OCI-LY7 (cell line): ENCODE results near the gene GOLM1. TPM values are rescaled to one million over a fixed set of nuclear protein-coding genes. Genes with fewer than 3 reads are reported as not detected.

Experiments
- BruUV-seq: library from RNA; stranded (reverse); fragments of 400-500 nt; replicated peaks from 2 replicates; lab custom pipeline; 2021; lab: Mats Ljungman, UMichigan
- CTCF ChIA-PET: fragments of 300-600 bp; sonication (Branson Sonifier 250); formaldehyde crosslinking; loops from one replicate; lab custom pipeline; 2022; ENCODE audit warnings: antibody characterized with exemption; ENCODE audit not compliant: unreplicated experiment; lab: Charles Lee
- POLR2A ChIA-PET: fragments of 300-600 bp; sonication (Branson Sonifier 250); formaldehyde crosslinking; loops from one replicate; lab custom pipeline; 2022; ENCODE audit warnings: antibody characterized with exemption; lab: Charles Lee
- DNase-seq: peaks from one replicate; pipeline ENCODE4 v3.0.0-alpha.2; 2015; ENCODE audit warnings: low spot score
- H2AFZ ChIP-seq: fragments of 200-600 bp; sonication (generic), shearing (Covaris generic); 2 replicates; pipeline ENCODE4 v1.6.1; 2014; ENCODE audit warnings: mild to moderate bottlenecking, antibody characterized with exemption, low read length, moderate library complexity
- H3K27ac ChIP-seq: fragments of 200-600 bp; sonication (generic); 2 replicates; pipeline ENCODE4 v1.5.1; 2014; ENCODE audit warnings: mixed run types, low read depth, mild to moderate bottlenecking, moderate library complexity, low read length, inconsistent platforms; ENCODE audit not compliant: poor library complexity, severe bottlenecking
- H3K36me3 ChIP-seq: fragments of 200-600 bp; sonication (generic); 2 replicates; pipeline ENCODE4 v1.6.1; 2014; ENCODE audit warnings: mild to moderate bottlenecking, antibody characterized with exemption, low read length, moderate library complexity, mixed read lengths; ENCODE audit not compliant: insufficient read depth
- H3K4me1 ChIP-seq: fragments of 200-600 bp; sonication (generic); 2 replicates; pipeline ENCODE4 v1.5.1; 2014; ENCODE audit warnings: mild to moderate bottlenecking, low read length; ENCODE audit not compliant: insufficient read depth, poor library complexity, severe bottlenecking
- H3K4me2 ChIP-seq: fragments of 200-600 bp; sonication (generic); 2 replicates; pipeline ENCODE4 v1.6.1; 2014; ENCODE audit warnings: mild to moderate bottlenecking, low read length
- H3K4me3 ChIP-seq: fragments of 200-600 bp; sonication (generic); 2 replicates; pipeline ENCODE4 v1.5.1; 2014; ENCODE audit warnings: mild to moderate bottlenecking, low read depth, low read length; ENCODE audit not compliant: poor library complexity, severe bottlenecking
- H3K79me2 ChIP-seq: fragments of 200-600 bp; sonication (generic); 2 replicates; pipeline ENCODE4 v1.6.1; 2016; ENCODE audit warnings: low read depth, mild to moderate bottlenecking, low read length, moderate library complexity, mixed read lengths; ENCODE audit not compliant: insufficient read depth
- H3K9me2 ChIP-seq: fragments of 200-600 bp; sonication (generic); 2 replicates; pipeline ENCODE4 v1.6.1; 2016; ENCODE audit warnings: mild to moderate bottlenecking, low read length, mixed read lengths; ENCODE audit not compliant: insufficient read depth
- H3K9me3 ChIP-seq: fragments of 200-600 bp; sonication (generic); 2 replicates; pipeline ENCODE4 v1.6.1; 2014; ENCODE audit warnings: mild to moderate bottlenecking, mixed run types, low read length, mixed read lengths
- H4K20me1 ChIP-seq: fragments of 200-600 bp; sonication (generic); 2 replicates; pipeline ENCODE4 v1.6.1; 2014; ENCODE audit warnings: mild to moderate bottlenecking, antibody characterized with exemption, low read length, moderate library complexity, mixed read lengths; ENCODE audit not compliant: insufficient read depth
- EZH2phosphoT487 ChIP-seq: fragments of 200-600 bp; sonication (generic); IDR thresholded peaks from 2 replicates; pipeline ENCODE4 v1.6.1; 2018; ENCODE audit warnings: low read depth, borderline replicate concordance, mild to moderate bottlenecking, mixed run types, antibody characterized with exemption, low read length, moderate library complexity, mixed read lengths
- intact Hi-C: fragments of 100-400 bp; cut with micrococcal nuclease; formaldehyde crosslinking; loops from one replicate; pipeline ENCODE4 v1.10.0; 2022; ENCODE audit not compliant: unreplicated experiment
- total RNA-seq, 2 experiments: library from RNA; depleted of rRNA in 1 of 2; stranded (reverse); fragments of >200 nt in 1 of 2; shearing (Covaris generic) in 1 of 2; gene quantifications; 2 replicates each; pipeline ENCODE4 v1.2.3, GENCODE V29; 2014 to 2022
- TF ChIP-seq, protein P1 (sequence below): fragments of 200-600 bp; sonication (generic); conservative IDR thresholded peaks from 2 replicates; pipeline ENCODE4 v1.5.1; 2014; ENCODE audit warnings: mild to moderate bottlenecking, antibody characterized with exemption, low read length, moderate library complexity, mixed read lengths

Gene GOLM1
- total RNA-seq, 2 experiments from 2014 or later: 0.16 TPM; not detected in 1

DNA sequence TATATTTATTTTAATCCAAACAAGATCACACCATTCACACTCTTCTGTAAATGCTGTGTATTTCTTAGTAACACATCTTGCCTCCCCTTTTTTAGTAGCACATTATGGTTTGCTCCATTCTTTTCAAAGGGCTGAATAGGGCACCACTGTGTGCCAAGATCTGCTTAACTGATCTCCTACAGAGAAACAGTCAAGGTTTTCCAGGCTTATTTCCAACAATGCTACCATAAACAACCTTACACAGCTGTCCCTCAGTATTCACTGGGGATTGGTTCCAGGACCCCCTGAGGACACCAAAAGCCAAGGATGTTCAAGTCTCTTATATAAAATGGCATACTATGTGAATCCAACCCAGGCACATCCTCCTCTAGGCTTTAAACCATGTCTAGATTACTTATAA is 16.5 kb downstream of the GOLM1 start:
- Histone ChIP-seq H3K4me2 (no peak overlapping the region), H3K79me2 (no peaks in the 10 kb centered on the region), H4K20me1 (no peaks in the 10 kb centered on the region), H3K4me1 (no peaks in the 10 kb centered on the region), H3K36me3 (no peaks in the 10 kb centered on the region), H3K4me3 (no peak overlapping the region), H2AFZ (no peak overlapping the region), H3K27ac (no peak overlapping the region), H3K9me3 (no peaks in the 10 kb centered on the region), H3K9me2 (no peaks in the 10 kb centered on the region)
- intact Hi-C loops: no loop called here
- no peak for DNase-seq
- BruUV-seq: no TSS peak
- ChIA-PET CTCF (no interaction called here), POLR2A (no interaction called here)
- TF ChIP-seq EZH2phosphoT487: no peak
- TF ChIP-seq, protein P1, sequence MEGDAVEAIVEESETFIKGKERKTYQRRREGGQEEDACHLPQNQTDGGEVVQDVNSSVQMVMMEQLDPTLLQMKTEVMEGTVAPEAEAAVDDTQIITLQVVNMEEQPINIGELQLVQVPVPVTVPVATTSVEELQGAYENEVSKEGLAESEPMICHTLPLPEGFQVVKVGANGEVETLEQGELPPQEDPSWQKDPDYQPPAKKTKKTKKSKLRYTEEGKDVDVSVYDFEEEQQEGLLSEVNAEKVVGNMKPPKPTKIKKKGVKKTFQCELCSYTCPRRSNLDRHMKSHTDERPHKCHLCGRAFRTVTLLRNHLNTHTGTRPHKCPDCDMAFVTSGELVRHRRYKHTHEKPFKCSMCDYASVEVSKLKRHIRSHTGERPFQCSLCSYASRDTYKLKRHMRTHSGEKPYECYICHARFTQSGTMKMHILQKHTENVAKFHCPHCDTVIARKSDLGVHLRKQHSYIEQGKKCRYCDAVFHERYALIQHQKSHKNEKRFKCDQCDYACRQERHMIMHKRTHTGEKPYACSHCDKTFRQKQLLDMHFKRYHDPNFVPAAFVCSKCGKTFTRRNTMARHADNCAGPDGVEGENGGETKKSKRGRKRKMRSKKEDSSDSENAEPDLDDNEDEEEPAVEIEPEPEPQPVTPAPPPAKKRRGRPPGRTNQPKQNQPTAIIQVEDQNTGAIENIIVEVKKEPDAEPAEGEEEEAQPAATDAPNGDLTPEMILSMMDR: no peak

DNA sequence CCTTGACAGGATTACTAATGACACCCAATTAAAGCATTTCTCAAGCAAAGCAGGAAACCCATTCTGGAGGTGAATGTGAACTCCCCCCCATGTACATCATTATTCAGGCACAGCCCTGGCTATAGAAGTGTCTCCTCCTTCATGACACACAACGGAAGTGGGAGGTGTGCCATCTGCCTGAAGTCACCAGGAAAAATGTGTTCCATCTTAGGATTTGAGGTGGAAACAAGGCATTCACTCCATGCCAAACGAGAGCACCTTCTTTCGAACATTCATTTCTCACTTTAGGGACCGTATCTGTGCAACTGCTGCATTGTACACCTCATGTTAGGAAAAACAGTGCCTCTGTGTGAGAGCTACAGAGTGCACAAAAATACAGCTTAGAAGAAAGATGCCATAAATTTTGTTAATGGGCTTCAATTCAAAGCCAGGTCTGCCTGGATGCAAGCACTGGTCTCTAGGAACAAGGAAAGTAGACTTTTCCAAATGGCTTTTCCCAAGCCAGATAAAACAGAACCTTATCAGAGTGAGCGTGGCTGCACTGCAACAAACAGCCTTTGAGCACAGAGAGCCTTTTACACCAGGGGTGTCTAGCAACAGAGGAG is 19.4 kb downstream of the GOLM1 start:
- no peak for TF ChIP-seq EZH2phosphoT487
- TF ChIP-seq, protein P1: no peak
- DNase-seq: no peak
- Histone ChIP-seq H3K27ac (no peak overlapping the region), H4K20me1 (no peaks in the 10 kb centered on the region), H3K4me2 (no peak overlapping the region), H3K36me3 (no peaks in the 10 kb centered on the region), H3K9me3 (no peaks in the 10 kb centered on the region), H2AFZ (no peak overlapping the region), H3K4me3 (no peak overlapping the region), H3K79me2 (no peaks in the 10 kb centered on the region), H3K9me2 (no peaks in the 10 kb centered on the region), H3K4me1 (no peaks in the 10 kb centered on the region)
- ChIA-PET CTCF (no interaction called here), POLR2A (no interaction called here)
- BruUV-seq: no TSS peak
- intact Hi-C loops: no loop called here

DNA sequence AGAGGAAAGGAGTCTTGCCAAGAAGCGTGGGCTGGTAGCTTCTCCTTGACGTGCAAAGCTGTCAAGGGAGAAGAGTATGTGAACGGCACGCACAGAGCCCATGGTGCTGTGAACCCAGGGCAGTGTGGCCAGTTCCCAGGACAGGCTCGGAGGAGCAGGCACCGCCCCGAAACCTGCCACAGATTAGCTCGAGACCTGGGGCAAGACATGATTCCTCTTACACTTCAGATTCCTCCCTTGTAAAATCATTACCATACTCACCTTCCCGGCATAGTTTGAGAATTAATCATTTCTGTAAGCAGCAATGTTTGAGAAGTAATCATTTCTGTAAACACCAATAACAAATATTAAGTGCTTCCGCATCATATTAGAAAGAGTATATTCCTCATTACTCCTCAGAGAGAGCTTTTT is 19.9 kb downstream of the GOLM1 start:
- CTCF ChIA-PET: no interaction called here
- BruUV-seq: no TSS peak

More for the DNA sequence above, 19.9 kb downstream of the GOLM1 start:
- Histone ChIP-seq H3K79me2 (no peaks in the 10 kb centered on the region), H3K9me2 (no peaks in the 10 kb centered on the region), H3K9me3 (no peaks in the 10 kb centered on the region), H3K4me2 (no peak overlapping the region), H3K36me3 (no peaks in the 10 kb centered on the region), H3K4me1 (no peaks in the 10 kb centered on the region), H3K27ac (no peak overlapping the region), H4K20me1 (no peaks in the 10 kb centered on the region), H3K4me3 (no peak overlapping the region), H2AFZ (no peak overlapping the region)
- intact Hi-C loops: no loop called here
- POLR2A ChIA-PET: no interaction called here
- TF ChIP-seq, protein P1: no peak
- TF ChIP-seq EZH2phosphoT487: no peak
- DNase-seq: no peak
